NCI-H146 (cell line): ENCODE results near the gene COPB2.

ENCODE experiments used
- DNase-seq: peaks from one replicate; lab custom pipeline; 2025; lab: John Stamatoyannopoulos, UW

The COPB2 gene

DNA sequence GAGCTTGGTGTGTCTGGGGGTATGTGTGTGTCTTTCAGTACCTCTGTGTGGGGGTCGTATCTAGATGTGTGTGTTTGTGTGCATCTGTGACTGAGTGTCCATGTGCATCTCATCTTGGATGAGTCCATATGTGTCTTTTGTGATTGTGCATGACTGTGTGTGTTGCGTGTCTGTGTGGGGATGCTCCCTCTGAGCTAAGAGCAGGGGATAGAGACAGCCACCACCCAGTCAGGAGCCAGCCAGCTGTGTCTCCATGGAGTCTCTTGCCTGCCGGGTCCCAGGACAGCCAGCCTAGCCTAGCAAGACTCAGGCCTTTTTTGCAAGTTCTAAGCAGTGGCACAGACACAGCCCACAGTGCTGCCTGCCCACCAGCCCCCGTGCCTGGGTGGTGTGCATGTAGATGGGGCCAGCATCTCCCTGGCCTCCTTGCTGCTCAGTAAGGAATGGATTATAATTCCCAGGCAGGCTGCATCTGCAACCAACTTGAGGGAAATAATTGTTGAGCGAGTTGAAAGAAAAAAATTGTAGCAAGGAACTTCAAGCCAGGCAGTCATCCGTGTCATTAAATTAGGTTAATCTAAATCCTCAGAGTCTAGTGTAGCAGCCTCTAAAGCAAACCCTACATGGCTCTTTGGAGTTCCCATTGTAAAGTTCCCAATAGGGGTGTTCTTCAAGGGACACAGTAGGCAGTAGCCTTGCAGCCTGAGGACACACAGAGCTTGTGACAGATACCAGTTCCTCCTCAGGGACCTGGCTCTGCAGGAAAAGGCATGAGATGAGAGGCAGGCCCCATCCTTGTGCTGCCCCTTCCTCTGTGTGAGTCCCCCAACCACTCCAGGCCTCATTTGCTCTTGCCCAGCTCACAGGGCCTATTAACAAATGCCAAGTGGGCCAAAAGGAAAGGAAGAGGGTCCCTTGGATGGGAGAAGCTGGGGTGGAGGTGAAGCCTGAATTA is 81.6 kb downstream of the COPB2 start:
- no peak for DNase-seq
